ENCODE data around the gene KRT40. TPM values are rescaled to one million over a fixed set of nuclear protein-coding genes. Genes with fewer than 3 reads are reported as not detected.

KRT40 gene
- total and polyA plus RNA-seq, 9 of the 15 experiments (the other 6 are each of a cell fraction or from before 2014, with no cell fraction given) = not detected

- TF ChIP-seq KLF1 (tag; IDR thresholded peaks at IDR 0.05) (no peak), ZNF407 (IDR thresholded peaks at IDR 0.05; ENCODE audit: low read depth) (no peak), ZNF174 (CRISPR knock-in tag; IDR thresholded peaks at IDR 0.05) (no peak), GTF2A2 (tag; IDR thresholded peaks at IDR 0.05) (no peak), CBX1 (IDR thresholded peaks at IDR 0.05; ENCODE audit: low read depth) (no peak), ZNF583 (CRISPR knock-in tag; IDR thresholded peaks at IDR 0.05) (no peak), TEAD4 (IDR thresholded peaks at IDR 0.05; ENCODE audit: low read length) (no peak), TEAD4 (CRISPR knock-in tag; IDR thresholded peaks at IDR 0.05; ENCODE audit: borderline replicate concordance) (no peak), MITF (IDR thresholded peaks at IDR 0.05) (no peak), CAMTA2 (CRISPR knock-in tag; conservative IDR thresholded peaks at IDR 0.05) (no peak)
These were observed 32.0 kb downstream of the KRT40 start (continued) for GRCh38 chr17:40952154-40952553.

Measured in K562 (cell line).